RPMI8226 (cell line): Measurements from ENCODE around the gene ACAT2.
"Not testable (repeated sequence)": the region's sequence is repeated elsewhere in the genome, so short reads cannot be mapped to it uniquely, and the experiment has no call there.

Experiments
- DNase-seq: peaks from one replicate; pipeline ENCODE4 v3.0.0-alpha.2; 2015

The ACAT2 gene

DNA sequence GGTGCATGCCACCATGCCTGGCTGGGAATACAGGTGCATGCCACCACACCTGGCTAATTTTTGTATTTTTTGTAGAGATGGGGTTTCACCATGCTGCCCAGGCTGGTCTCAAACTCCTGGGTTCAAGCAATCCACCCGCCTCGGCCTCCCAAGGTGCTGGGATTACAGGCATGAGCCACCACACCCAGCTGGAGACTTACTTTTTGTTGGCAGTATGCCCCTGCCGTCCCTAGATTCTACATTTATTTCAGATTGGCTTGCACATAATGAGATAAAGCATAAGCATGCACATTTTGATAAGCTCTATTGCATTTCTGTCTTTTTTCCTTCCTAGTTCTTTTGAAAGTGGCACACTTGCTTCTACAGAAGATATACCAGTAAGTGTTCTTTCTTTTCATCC lies 54.9 kb downstream of the ACAT2 start:
- DNase-seq: not testable (repeated sequence)

DNA sequence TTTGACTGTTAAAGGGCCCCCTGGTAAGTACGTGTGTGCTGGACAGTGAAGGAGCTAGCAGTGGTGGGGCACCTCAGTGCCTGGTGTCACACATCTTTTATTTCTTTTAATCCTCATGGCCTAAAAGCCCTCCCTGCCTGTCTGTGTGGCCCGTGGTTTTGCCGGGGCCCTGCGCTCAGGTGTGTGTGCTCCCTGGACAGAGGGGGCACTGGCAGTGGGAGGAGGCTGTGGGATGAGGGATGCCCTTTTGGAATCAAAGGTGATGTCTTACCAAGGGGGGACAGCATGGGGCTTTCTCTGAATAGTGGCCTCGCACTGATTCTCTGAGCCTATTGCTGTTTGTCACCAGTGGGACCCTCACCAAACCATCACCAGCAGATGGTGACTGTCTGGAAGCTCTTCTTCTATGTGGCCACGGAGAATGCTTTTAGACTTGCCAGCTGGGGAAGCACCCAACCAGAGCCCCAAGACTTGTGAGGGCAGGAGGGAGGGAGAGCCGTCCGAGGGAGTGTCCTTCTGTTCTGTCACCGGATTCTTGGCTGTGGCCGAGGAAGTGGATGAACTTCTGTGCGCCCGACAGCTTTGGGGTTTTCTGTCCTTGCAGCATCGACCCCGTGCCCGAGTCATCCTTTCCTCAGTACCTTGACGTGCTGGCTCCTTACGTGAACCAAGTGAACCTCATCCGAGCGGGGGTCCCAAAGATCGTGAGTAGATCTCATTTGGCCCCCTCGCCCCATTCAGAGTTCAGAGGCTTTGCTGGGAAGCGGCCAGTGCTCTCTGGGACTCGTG lies 56.3 kb downstream of the ACAT2 start:
- DNase-seq: no peak

DNA sequence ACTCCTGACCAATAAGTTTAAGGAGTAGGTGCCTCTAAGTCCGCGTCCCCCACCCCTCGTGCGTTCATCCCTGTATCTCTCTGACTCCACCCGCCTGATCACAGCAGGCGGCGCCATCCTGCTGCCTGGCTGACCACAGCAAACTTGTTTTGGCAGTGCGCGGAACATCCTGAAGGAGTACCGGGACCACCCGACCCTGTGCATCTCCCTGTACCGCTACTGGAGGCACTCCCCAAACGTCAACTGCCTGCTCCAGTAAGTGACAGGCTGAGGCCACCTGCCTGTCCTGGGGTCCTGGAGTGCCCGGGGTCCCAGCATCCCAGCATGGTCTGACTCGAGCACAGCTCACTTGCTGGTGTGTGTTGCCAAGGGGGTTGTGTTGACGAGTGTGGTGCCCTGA lies 57.3 kb downstream of the ACAT2 start:
- no peak for DNase-seq

DNA sequence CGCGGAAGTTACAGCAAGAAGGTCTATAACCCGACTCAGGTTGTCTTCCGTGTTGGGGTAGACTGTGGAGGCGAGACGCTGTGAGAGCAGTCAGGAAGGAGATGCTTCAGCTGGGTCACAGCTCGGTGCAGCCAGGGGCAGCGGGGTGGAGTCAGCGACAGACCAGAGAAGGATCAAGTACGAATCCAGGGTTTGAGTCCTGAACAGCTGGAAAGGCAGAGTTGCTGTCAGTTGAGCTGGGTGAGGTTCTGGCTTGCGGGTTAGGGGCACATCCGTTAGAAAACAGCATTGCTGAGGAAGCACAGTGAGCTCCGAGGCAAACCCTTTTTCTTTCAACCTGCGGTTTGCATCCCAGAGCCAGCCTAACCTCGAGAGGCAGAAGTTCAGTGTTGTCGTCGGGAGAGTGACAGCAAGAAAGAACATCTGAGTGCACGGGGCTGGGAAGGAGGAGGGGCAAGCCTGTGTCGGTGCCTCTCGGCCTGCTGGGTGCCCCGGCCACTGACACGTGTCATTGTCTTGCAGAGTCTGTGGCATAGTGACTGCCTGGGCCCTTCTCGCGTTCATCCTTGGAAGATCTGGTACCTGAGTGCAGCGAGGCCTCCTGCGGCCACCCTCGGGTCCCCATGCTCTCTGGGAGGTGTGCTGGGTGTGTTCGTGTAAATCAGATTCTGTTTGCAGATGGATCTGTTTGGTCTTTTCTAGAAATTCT lies 58.2 kb downstream of the ACAT2 start:
- peak; percentile 85 for DNase-seq

DNA sequence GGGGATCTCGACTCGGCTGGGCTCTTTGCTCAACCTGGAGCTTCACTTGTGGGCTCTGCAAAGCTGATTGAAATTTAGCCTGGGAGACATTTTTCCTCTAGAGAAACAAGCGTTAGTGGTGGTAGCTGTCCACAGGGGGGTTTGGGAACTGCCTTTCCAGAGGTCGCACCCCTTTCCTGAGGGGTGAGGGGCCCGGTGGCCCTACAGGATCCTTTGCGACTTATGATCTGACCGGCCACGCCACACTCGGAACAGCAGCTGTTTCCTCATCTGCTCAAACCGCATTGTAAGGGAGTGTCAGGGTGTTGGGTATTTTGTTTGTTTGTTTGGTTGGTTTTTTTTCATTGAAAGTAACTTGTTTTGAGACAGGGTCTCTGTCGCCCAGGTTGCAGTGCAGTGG lies 59.3 kb downstream of the ACAT2 start:
- DNase-seq: no peak

DNA sequence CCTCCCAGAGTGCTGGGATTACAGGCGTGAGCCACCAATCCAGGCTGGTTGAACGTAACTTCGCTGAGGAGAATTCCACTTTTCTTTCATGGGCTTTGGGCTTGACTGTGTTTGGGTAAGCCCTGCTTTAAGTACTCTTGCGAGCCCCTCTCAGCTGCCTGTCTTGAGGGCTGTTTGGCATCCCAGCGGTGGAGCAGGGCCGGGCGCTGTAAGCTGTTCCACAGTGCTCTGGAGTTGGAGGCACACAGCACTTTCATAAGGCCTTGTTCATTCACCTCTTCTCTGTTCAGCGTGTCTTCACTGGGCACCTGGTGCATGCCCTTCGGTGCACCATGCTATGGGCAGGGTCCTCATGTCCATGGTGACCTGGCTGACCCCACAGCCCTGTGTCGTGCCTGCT lies 59.9 kb downstream of the ACAT2 start:
- DNase-seq: no peak

DNA sequence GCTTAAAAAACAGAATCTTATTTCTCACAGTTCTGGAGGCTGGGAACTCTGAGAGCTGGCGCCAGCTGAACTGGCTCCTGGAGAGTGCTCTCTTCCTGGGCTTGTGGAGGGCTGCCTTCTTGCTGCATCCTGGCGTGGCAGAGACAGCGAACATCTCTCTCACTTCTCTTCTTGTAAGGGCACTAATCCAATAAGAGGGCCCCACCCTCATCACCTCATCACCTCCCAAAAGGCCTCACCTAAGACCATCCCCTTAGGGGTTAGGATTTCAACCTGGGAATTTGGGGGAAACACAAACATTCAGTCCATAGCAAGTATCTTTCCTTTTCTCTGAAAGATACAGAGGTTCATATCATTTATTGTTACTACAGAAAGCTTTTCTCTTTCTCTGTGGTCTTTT lies 62.1 kb downstream of the ACAT2 start:
- no peak for DNase-seq

DNA sequence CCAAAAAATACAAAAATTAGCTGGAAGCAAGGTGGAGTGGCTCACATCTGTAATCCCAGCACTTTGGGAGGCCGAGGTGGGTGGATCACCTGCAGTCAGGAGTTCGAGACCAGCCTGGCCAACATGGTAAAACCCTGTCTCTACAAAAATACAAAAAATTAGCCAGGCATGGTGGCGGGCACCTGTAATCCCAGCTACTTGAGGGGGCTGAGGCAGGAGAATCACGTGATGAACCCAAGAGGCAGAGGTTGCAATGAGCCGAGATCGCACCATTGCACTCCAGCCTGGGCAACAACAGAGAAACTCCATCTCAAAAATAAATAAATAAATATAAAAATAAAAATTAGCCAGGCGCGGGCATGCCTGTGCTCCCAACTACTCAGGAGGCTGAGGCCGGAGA lies 62.8 kb downstream of the ACAT2 start:
- DNase-seq: not testable (repeated sequence)

DNA sequence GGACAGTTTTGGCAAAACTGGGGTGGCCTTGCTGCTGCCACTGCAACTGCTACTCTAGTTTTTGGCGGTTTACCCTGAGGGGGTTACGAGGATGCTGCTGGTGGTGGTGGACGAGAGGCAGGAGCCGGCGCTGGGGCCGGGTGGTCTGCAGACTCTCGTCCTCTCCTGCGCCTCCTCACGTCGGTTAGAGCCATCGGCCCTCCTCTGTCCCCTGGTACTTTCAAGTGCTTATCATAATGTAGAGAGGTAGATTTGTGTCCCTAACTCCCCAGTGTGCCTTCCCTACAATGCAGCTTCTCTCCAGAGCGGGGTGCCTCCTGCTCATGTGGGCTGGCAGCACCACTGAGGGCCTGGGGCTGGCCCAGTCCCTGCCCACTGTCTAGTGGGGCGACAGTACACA lies 64.2 kb downstream of the ACAT2 start:
- DNase-seq: no peak

DNA sequence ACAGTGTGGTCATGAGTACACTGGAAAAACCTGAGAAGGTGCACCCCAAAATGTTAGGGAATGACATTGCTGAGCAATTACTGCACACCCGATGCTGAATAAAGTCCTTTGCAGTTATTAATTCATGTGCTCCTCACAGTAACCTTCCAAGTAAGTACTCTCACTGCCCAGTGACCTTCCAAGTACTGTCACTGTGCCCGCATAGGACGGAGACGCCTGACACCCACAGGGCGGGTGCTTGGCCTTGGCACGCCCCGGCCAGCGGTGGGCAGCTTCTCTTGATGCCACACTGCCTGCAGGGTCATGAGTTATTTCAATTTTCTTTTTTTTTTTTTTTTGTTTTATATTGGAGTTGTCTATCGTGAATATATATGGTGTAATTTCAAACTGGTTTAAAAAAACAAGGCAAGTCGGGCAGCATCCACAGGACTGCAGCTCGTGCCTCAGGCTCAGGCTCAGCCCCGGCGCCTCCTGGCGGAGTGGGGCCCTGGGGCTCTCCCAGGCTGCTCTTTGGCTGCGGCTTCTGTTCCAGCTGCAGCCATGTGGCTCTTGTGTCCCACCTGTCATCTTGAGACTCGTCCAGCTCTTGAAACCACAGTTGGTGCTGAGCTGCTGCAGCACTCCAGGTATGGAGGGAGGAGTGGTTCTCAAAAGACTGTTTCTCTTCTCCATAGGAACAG lies 65.3 kb downstream of the ACAT2 start:
- DNase-seq: peak; percentile 88

DNA sequence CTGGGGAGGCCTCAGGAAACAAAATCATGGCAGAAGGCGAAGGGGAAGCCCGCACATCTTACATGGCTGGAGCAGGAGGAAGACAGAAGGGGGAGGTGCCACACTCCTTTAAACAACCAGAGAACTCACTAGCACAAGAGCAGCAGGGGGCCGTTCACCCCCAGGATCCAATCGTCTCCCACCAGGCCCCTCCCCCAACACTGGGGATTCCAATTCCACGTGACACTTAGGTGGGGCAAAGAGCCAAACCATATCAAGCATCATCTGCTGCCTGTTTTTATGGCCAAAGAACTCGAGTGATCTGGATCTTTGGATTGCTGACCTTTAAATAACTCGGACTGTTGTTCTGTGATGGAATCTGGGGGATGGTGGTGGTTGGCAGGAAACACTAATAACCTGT lies 66.2 kb downstream of the ACAT2 start:
- no peak for DNase-seq
